Osteocyte (in vitro differentiated cells): ENCODE data around the gene ZNF254. TPM values are rescaled to one million over a fixed set of nuclear protein-coding genes. Genes with fewer than 3 reads are reported as not detected.

Source experiments
- DNase-seq: peaks from one replicate; pipeline ENCODE4 v3.0.0; 2021; ENCODE audit warnings: mixed read lengths; ENCODE audit not compliant: unreplicated experiment; ENCODE audit errors: extremely low spot score
- H3K27ac Mint-ChIP-seq: one replicate; pipeline ENCODE4 v1.8.0; 2021; ENCODE audit warnings: mild to moderate bottlenecking, mixed read lengths; ENCODE audit not compliant: unreplicated experiment
- H3K27me3 Mint-ChIP-seq: one replicate; pipeline ENCODE4 v1.8.0; 2021; ENCODE audit warnings: mixed read lengths; ENCODE audit not compliant: unreplicated experiment
- H3K36me3 Mint-ChIP-seq: one replicate; pipeline ENCODE4 v1.8.0; 2021; ENCODE audit warnings: mixed read lengths; ENCODE audit not compliant: unreplicated experiment
- H3K4me1 Mint-ChIP-seq: one replicate; pipeline ENCODE4 v1.8.0; 2021; ENCODE audit warnings: mixed read lengths; ENCODE audit not compliant: unreplicated experiment
- H3K4me3 Mint-ChIP-seq: one replicate; pipeline ENCODE4 v1.8.0; 2021; ENCODE audit warnings: mild to moderate bottlenecking, moderate library complexity, mixed read lengths; ENCODE audit not compliant: unreplicated experiment
- H3K9me3 Mint-ChIP-seq: one replicate; pipeline ENCODE4 v1.8.0; 2021; ENCODE audit warnings: mixed read lengths; ENCODE audit not compliant: unreplicated experiment
- CTCF ChIP-seq: fragments of 200-600 bp; sonication (generic); IDR thresholded peaks from 2 replicates; pipeline ENCODE4 v1.5.0; 2021; ENCODE audit warnings: antibody characterized with exemption, mild to moderate bottlenecking, moderate library complexity
- total RNA-seq: library from RNA; stranded (reverse); gene quantifications from 2 replicates; pipeline ENCODE4 v1.2.1, GENCODE V29; 2021

The ZNF254 gene
- total RNA-seq, 1 donor from 2014 or later: 18.7 TPM

GRCh38 chr19:24049537-24049936 is 37.5 kb upstream of the ZNF254 start:
- H3K27ac Mint-ChIP-seq: no peak overlapping the region
- DNase-seq: no peak
- H3K4me1 Mint-ChIP-seq: peaks cover 1% of the 10 kb centered on the region
- no peaks in the 10 kb centered on the region for H3K27me3 Mint-ChIP-seq
- no peak overlapping the region for H3K4me3 Mint-ChIP-seq
- H3K9me3 Mint-ChIP-seq: no peaks in the 10 kb centered on the region
- no peak for TF ChIP-seq CTCF
- H3K36me3 Mint-ChIP-seq: peaks cover 70% of the 10 kb centered on the region

GRCh38 chr19:24051516-24051915 is 35.5 kb upstream of the ZNF254 start:
- peaks cover 68% of the 10 kb centered on the region for H3K36me3 Mint-ChIP-seq
- no peak overlapping the region for H3K4me3 Mint-ChIP-seq
- no peaks in the 10 kb centered on the region for H3K9me3 Mint-ChIP-seq

GRCh38 chr19:24052811-24053210 is 34.2 kb upstream of the ZNF254 start:
- Mint-ChIP-seq H3K27me3 (no peaks in the 10 kb centered on the region), H3K4me3 (no peak overlapping the region), H3K36me3 (peaks cover 63% of the 10 kb centered on the region), H3K27ac (no peak overlapping the region), H3K4me1 (no peaks in the 10 kb centered on the region), H3K9me3 (no peaks in the 10 kb centered on the region)
- no peak for DNase-seq
- no peak for TF ChIP-seq CTCF

More at GRCh38 chr19:24051516-24051915, 35.5 kb upstream of the ZNF254 start:
- Mint-ChIP-seq H3K27ac (no peak overlapping the region), H3K27me3 (no peaks in the 10 kb centered on the region), H3K4me1 (peaks cover 1% of the 10 kb centered on the region)
- TF ChIP-seq CTCF: no peak
- no peak for DNase-seq

- H3K4me3 Mint-ChIP-seq: no peak overlapping the region
- no peaks in the 10 kb centered on the region for H3K9me3 Mint-ChIP-seq
- H3K4me1 Mint-ChIP-seq: no peaks in the 10 kb centered on the region
- no peaks in the 10 kb centered on the region for H3K27me3 Mint-ChIP-seq
- no peak for DNase-seq
- TF ChIP-seq CTCF: no peak
- no peak overlapping the region for H3K27ac Mint-ChIP-seq
- H3K36me3 Mint-ChIP-seq: peaks cover 63% of the 10 kb centered on the region
Measured at GRCh38 chr19:24053601-24054000, 33.4 kb upstream of the ZNF254 start.

GRCh38 chr19:24054044-24054935 is 32.7 kb upstream of the ZNF254 start:
- no peak overlapping the region for H3K4me3 Mint-ChIP-seq
- no peak for DNase-seq
- no peaks in the 10 kb centered on the region for H3K27me3 Mint-ChIP-seq
- peaks cover 64% of the 10 kb centered on the region for H3K36me3 Mint-ChIP-seq
- no peak overlapping the region for H3K27ac Mint-ChIP-seq
- no peaks in the 10 kb centered on the region for H3K9me3 Mint-ChIP-seq
- H3K4me1 Mint-ChIP-seq: no peaks in the 10 kb centered on the region
- no peak for TF ChIP-seq CTCF
